Testis (tissue), 2 donors: Measurements from ENCODE around the gene PFN3.

Source experiments
- CTCF ChIP-seq, 3 experiments: fragments of 450-650 bp in 2 of 3; fragments of 200-600 bp in 1 of 3; sonication (generic) in 1 of 3; IDR thresholded peaks; one replicate each; pipeline ENCODE4 v1.5.1; 2016 to 2019; ENCODE audit warnings: antibody characterized with exemption in 3 of 3, mild to moderate bottlenecking in 2 of 3, moderate library complexity in 1 of 3
- POLR2A ChIP-seq: fragments of 450-650 bp; IDR thresholded peaks from one replicate; pipeline ENCODE4 v1.6.1; 2017; ENCODE audit warnings: antibody characterized with exemption, mild to moderate bottlenecking, moderate library complexity

- no peak for TF ChIP-seq CTCF (IDR thresholded peaks at IDR 0.05)
- no peak for TF ChIP-seq POLR2A
Measured at GRCh38 chr5:177445917-177446199, 45.4 kb upstream of the PFN3 start.
